ENCODE measurements around the gene SETBP1.

Gene SETBP1

DNA sequence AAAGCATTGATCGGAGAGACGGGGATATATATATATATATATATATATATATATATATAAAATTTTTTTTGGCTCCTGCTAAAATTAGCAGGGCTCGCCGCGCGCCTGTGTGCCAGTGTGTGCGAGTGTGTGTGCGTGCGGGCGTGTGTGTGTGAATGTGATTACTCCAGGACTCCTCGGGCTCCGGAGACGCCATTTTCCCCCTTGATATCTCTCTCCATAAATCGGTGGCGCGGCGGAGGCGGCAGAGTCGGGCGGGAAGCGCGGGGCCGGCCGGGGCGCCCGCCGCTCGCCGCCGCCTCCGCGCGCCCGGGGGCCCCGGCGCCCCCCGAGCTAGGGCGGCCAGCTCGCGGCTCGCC is 795 bp upstream of the SETBP1 start:
- DNase-seq, result peak; percentile 40

DNA sequence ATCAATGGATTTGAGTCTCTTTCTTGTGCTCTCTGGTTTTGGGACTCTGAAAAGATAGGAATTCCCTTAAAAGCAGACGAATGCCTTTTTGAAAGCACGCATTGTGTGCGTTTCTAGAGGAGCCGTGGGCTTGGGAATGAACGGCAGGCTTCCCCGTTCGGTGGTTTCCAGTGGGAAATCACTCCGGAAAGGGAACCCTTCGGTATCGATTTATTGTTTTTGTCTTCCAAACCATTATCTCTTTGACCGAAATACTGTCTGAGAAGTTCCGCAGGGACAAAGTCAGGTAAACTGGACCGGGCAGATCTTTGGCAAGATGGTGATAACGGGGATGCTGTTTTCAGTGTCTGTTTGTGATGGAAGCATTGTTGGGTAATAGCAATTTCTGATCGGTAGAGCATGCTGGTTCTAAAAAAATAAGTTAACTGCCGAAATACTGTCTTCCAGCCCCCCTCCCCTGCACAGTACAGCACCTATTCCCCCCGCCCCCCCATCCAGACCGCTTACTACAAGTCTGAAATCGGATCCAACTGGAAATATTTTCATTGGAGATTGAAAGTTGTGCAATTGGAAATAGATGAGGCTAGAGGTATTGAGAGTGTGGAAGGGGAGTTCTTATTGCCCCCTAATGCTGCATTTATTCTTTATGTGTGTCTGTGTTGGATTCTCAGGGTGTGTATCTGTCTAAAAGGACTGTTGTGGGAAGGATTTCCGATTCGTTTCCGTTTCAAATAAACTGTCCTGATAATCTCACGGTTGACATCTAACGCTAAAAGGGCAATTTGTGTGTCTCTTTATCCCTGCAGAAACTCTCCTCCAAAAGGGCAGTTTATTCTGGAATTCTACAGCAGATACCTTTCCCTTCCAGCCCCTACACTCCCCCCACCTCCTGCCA is 635 bp downstream of the SETBP1 start:
- no peak for DNase-seq

- no peak for DNase-seq
Observed at GRCh38 chr18:44682201-44682870, 1.6 kb downstream of the SETBP1 start.

DNA sequence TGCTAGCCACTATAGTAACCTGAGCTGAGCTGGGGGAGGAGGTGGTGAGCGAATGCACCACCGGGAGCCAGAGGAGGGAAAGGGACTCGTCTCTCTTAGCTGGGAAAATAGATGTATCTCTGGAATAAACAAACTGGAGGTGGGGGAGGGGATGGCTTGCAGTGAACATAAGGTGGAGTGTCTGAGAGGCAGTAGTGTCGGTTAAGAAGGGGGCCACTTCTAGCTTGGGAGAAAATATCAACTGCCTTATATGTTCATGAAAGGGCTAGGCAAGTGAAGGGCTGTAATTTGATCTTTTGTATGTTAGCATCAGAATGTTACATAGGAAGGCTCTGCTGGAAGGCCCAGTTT is 2.2 kb downstream of the SETBP1 start:
- DNase-seq, result no peak

DNA sequence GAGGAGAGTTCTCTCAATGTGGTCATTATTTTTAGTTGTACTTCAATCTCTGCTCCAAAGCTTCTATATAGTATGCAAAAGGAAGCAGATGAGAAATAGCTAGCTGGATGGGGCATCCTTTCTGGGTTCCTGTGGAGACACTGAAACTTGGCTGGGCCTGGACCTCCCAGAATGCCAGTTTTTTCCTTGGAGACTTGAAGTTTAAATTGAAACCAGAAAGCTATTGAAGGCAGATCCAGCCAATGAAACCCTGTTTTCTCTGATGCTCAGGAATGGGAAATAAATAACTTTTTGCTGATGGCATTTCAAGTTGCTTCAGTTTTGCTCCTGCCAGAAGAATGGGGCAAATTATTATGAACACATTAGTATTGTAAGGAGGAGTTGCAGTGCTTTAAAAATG is 2.9 kb downstream of the SETBP1 start:
- DNase-seq, result no peak

- DNase-seq, result no peak
Observed at GRCh38 chr18:44685296-44685695, 4.6 kb downstream of the SETBP1 start.

GRCh38 chr18:44686156-44686555 is 5.5 kb downstream of the SETBP1 start:
- DNase-seq, result no peak

DNA sequence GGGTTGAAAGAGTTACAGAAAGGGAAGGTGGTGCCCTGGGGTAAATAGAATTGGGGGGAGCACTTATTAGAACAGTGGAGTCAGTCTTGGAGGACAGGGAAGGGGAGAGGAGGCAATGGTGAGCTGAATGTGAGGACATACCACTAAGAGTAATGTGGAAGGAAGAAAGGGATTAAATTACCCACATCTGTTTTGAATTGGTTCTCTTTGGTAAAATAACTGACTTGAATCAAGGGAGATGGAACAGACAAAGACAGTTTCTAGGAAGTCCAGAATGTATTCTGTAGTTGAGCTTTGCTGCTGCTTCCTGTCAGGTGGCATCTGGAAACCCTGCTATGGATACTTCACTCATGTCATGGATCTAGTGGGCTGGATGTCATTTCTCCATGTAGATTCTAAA is 6.7 kb downstream of the SETBP1 start:
- DNase-seq, result no peak

- DNase-seq, result no peak
Observed at GRCh38 chr18:44689736-44690135, 9.0 kb downstream of the SETBP1 start.

DNA sequence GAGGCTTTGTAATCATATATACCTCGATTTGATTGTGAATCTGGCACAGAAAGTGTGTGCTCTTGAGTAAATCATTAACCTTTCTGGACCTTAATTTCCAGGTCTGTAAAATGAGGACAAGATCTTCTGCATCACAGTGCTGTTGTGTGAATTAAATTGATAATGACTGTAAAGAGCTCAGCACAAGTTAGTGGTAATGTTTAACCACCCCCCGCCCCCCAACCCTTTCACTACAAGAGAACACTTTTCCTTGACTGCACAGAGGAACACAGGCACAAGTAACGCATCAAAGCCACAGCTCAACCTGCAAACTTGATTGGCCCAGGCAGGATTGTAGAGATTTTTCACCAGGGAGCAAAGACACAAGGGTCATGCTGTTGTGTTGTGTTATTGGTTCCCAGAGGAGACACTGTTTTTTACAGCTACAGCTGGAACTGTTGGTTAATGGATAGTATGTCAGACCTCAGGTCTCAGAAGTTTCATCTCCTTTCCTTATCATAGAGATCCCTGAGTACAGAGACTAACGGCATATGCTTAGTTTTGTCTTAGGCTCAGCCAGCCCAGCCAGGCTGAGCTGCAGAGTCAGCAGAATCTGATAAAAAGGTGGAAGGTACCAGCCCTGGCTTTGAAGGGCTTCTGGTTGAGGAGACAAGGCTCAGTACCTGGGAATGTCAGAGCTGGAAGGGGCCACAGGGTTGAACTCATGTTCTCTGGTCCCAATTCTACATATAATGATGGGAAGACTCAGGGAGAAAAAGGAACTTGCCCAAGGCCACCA is 10.6 kb downstream of the SETBP1 start:
- DNase-seq, result no peak

DNA sequence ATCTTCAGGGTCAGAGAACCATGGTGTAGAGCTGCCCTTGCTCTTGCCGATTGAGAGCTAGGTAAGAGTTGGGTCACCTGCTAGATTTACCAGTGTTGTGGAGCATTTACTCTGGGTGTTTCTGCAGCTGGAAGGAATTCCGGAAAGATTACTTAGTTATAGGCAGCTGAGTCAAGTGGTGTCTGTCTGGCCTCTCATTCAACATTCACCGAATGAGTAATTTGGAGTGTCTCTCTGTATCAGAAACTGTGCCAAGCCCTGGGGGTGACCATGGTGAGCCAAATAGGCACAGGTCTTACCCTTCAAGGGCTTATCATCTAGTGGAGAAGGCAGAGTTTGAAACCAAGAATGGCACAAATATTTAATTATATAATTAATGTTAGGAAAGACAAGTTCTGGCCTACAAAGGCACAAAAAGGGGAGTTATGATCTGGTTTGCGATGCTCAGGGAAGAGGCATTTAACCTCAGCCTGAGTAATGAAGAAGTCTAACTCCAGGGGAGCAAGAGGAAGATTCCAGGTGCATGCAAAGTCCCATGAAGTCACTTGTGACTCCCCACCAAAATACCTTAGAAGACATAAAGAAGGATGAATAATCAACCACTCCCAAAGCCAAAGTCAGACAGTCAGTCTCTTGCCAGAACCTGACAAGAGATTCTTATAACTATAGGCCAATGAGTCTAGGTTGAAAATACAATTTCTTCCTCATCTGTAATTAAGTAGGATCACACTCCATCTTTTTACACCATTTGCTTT is 12.5 kb downstream of the SETBP1 start:
- no peak for DNase-seq

- no peak for DNase-seq
Observed at GRCh38 chr18:44695503-44695902, 14.8 kb downstream of the SETBP1 start.

DNA sequence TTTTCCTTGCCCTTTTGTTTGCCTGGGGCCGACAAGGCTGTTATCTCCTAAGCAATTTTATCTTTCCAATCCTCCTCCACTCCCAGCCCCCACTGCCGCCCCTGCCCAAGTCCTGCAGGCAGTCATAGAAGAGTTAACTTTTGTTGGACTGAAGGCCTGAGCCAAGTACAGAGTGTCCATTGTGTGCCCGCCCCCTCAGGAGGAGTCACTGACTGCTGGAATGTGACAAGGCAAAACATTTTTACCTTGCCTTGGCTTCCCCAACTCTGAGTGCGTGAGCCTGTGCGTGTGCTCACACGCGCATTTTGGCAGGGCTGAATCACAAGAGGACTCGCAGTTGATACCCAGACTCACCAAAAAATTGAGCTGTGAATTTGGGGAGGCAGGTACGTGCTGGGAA is 16.2 kb downstream of the SETBP1 start:
- no peak for DNase-seq

DNA sequence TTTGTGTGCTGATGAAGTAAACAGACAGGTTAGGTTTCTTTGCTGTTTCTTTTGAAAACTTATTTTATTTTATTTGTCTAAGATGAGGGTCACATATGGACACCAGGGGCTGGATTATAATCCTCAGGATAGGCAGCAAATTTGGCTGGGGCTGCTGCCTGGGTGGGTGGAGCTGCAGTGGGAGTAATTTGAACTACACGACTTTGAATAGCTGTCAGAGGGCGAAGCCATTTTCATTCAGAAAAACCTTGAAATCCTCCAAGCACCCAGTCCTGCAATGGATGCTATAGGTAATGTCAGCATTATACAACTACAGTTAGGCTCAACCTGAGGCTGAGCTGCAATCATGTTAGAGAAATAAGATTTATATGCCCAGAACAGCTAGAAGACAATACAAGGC is 16.6 kb downstream of the SETBP1 start:
- no peak for DNase-seq

- no peak for DNase-seq
Observed at GRCh38 chr18:44698518-44698917, 17.8 kb downstream of the SETBP1 start.

DNA sequence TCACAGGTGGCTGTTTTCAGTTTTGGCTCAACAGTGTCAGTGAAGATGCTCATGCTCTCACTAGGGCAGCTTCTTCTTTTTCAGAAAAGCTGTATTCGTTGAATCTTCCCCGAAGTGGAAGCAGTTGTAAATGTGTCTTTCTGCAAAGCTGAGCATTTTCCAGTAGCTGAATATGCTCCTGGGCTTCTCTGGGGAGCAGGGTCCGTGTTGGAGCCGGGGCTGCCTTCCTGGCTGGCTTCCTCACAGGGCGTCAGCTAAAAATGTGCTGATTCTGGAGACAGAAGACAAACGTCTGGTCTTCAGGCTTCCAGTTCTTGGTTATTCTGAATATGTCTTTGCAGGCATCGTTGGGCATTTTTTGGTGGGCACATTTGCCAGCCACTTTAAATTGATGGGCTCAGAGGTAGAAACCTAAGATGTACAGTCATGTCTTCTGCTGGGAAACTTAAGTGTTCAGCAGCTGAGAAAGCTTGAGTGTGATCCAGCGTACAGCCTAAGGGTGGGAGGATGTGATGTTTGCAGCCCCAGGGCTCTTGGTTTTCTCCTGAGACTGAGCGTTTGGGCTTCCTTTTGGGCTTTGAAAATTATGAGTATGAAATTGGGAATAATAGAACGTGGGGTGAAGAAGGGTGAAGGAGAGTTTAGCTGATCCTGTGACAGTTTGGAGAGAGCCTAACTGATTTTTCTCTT is 19.0 kb downstream of the SETBP1 start:
- no peak for DNase-seq

GRCh38 chr18:44700652-44701051 is 20.0 kb downstream of the SETBP1 start:
- DNase-seq, result no peak

- no peak for DNase-seq
Observed at GRCh38 chr18:44701227-44701626, 20.5 kb downstream of the SETBP1 start.

DNA sequence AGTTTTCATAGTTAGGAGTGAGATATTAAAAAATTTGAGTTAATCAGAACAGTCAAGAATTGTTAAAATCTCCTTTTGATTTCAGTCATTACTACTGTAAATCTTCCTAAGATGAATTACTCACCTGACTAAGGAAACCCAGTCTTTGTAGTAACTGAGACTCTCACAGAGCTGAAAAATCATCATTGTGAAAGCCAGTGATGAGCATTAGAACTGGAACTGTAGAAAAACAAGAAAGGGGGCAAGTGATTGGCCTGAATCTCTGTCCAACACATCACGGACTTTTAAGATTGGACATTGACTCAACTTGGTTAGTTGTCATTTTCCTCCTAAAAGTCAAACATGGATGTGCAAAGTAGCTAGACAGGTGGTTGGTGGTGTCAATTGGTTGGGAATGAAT is 21.9 kb downstream of the SETBP1 start:
- DNase-seq, result no peak

GRCh38 chr18:44704135-44704789 is 23.6 kb downstream of the SETBP1 start:
- DNase-seq, result no peak

GRCh38 chr18:44705075-44705675 is 24.5 kb downstream of the SETBP1 start:
- DNase-seq, result no peak
